ENCODE data around the gene TTC19. TPM values are rescaled to one million over a fixed set of nuclear protein-coding genes. Genes with fewer than 3 reads are reported as not detected.

Gene TTC19
- total RNA-seq, 4 donors from 2014 or later: 31.0 to 56.4 (median 41.8) TPM

DNA sequence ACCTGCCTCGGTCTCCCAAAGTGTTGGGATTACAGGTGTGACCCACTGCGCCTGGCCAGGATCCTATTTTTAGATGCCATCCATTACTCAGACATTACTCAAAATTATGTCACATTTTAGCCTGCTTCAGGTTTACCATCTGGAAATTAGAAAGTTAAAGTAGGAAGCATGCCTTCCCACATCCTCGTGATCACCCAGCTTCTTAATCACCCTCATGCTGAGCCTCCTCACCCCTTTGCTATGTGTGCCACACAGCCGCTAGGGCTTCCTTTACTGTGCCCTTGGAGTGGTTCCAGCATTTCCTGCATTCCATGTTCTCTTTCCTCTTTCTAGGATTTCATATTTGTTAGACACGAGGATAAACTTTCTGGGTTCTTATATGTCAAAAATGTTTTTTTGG, 45.4 kb upstream of the TTC19 start:
- DNase-seq (no peak), ATAC-seq (no peak)
- H3K27me3 ChIP-seq: no peaks in the 10 kb centered on the region
- in situ Hi-C loops (cut with MboI; ENCODE audit: low sequenced_read_pairs in 4 of 4): loop anchor here in 1 of 4 donors (25.0 kb wide), 1 partner anchor 108 kb away; no protein-coding TSS in a partner anchor
- intact Hi-C loops (cut with DNase I; ENCODE audit: low total_unique reads): no loop called here
- H3K9me3 ChIP-seq: no peaks in the 10 kb centered on the region
- H3K4me3 ChIP-seq: no peak overlapping the region
- H3K27ac ChIP-seq: no peak overlapping the region
- no peaks in the 10 kb centered on the region for H3K36me3 ChIP-seq
- TF ChIP-seq, protein P1, sequence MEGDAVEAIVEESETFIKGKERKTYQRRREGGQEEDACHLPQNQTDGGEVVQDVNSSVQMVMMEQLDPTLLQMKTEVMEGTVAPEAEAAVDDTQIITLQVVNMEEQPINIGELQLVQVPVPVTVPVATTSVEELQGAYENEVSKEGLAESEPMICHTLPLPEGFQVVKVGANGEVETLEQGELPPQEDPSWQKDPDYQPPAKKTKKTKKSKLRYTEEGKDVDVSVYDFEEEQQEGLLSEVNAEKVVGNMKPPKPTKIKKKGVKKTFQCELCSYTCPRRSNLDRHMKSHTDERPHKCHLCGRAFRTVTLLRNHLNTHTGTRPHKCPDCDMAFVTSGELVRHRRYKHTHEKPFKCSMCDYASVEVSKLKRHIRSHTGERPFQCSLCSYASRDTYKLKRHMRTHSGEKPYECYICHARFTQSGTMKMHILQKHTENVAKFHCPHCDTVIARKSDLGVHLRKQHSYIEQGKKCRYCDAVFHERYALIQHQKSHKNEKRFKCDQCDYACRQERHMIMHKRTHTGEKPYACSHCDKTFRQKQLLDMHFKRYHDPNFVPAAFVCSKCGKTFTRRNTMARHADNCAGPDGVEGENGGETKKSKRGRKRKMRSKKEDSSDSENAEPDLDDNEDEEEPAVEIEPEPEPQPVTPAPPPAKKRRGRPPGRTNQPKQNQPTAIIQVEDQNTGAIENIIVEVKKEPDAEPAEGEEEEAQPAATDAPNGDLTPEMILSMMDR (IDR thresholded peaks at IDR 0.05 in 4 of 5, conservative IDR thresholded peaks at IDR 0.05 in 1 of 5): no peak
- TF ChIP-seq POLR2A (IDR thresholded peaks at IDR 0.05): no peak
- no peaks in the 10 kb centered on the region for H3K4me1 ChIP-seq

DNA sequence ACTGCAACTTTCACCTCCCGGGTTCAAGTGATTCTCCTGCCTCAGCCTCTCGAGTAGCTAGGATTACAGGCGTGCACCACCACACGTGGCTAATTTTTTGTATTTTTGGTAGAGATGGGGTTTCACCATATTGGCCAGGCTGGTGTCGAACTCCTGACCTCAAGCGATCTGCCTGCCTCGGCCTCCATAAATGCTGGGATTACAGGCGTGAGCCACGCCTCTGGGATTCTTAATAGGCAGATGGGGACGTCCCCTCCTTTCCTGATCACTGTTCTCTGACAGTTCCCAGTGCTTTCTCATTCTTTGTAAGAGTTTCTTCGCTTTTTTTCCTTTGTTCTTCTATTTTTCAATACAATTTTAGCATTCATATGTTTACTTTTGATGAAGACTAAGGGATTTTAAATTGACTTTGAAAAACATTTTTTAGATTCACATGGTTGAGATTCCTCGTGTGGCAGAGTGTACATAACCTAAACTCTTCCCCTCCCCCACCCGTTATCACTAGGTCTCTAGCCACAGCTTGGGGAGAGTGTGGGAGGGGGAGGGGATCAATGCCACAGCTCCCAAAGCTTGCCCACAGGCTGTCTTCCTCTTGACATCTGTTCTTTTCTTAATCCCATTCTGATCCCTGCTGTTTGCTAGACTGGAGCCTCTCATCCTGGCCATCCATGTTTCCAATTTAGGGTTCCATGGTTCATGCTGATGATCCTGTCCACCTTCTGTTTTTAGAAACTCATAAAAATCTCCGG, 43.7 kb upstream of the TTC19 start:
- Histone ChIP-seq H3K27ac (no peak overlapping the region), H3K4me3 (no peak overlapping the region), H3K4me1 (no peaks in the 10 kb centered on the region), H3K9me3 (no peaks in the 10 kb centered on the region), H3K36me3 (no peaks in the 10 kb centered on the region), H3K27me3 (no peaks in the 10 kb centered on the region)
- no peak for DNase-seq
- intact Hi-C loops (cut with DNase I; ENCODE audit: low total_unique reads): no loop called here
- in situ Hi-C loops (cut with MboI; ENCODE audit: low sequenced_read_pairs in 4 of 4): loop anchor here in 1 of 4 donors (25.0 kb wide), 1 partner anchor 106 kb away; no protein-coding TSS in a partner anchor
- TF ChIP-seq, protein P1 (IDR thresholded peaks at IDR 0.05 in 4 of 5, conservative IDR thresholded peaks at IDR 0.05 in 1 of 5): no peak
- no peak for TF ChIP-seq POLR2A (IDR thresholded peaks at IDR 0.05)
- no peak for ATAC-seq

DNA sequence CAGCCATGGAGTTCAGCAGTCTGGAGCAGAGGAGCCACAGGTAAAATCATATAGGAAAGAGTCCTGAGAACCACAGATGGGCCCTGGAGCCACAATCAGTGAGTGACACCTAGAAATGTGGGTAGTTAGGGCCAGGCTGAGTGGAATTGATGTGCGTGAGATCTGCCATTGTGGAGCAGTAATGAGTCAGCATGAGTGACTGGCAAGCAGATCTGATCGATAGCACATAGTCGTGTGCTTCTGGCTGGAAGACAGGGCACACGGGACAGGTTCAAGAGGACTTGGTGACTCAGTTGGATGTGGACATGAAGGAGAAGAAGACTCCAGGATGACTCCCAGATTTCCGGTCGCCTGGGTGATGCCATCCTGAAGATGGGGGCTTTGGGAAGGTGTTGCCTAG, 42.4 kb upstream of the TTC19 start:
- DNase-seq (no peak), ATAC-seq (no peak)
- no peak for TF ChIP-seq POLR2A (IDR thresholded peaks at IDR 0.05)
- TF ChIP-seq, protein P1 (IDR thresholded peaks at IDR 0.05 in 4 of 5, conservative IDR thresholded peaks at IDR 0.05 in 1 of 5): no peak
- H3K9me3 ChIP-seq: no peaks in the 10 kb centered on the region
- in situ Hi-C loops (cut with MboI; ENCODE audit: low sequenced_read_pairs in 4 of 4): loop anchor here in 1 of 4 donors (25.0 kb wide), 1 partner anchor 105 kb away; no protein-coding TSS in a partner anchor
- intact Hi-C loops (cut with DNase I; ENCODE audit: low total_unique reads): no loop called here
- no peaks in the 10 kb centered on the region for H3K27me3 ChIP-seq
- H3K27ac ChIP-seq: no peak overlapping the region
- H3K4me3 ChIP-seq: no peak overlapping the region
- H3K36me3 ChIP-seq: no peaks in the 10 kb centered on the region
- no peaks in the 10 kb centered on the region for H3K4me1 ChIP-seq

DNA sequence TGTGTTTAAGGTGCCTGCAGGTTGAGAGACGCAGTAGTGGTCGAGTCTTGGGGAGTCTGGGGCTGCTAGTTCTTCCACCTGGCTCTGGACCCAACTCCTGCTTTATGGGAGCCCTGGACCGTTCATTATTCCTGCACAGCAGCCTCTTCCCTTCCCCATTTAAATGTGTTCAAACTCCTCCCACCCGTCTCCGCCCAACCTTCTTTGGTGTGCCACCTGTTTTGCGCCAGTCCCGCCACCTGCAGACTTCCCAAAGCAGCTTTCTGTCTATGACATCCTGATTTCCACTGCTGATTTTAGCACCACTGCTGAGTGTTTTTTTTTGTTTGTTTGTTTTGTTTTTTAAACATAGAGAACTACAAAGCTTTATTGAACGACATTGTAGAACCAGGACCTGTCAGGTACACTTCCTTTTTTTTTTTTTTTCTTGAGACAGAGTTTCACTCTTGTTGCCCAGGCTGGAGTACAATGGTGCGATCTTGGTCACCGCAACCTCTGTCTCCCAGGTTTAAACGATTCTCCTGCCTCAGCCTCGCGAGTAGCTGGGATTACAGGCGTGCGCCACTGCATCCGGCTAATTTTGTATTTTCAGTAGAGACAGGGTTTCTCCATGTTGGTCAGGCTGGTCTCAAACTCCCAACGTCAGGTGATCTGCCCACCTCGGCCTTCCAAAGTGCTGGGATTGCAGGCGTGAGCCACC, 41.9 kb upstream of the TTC19 start:
- DNase-seq (no peak), ATAC-seq (no peak)
- H3K4me1 ChIP-seq: no peaks in the 10 kb centered on the region
- no peaks in the 10 kb centered on the region for H3K27me3 ChIP-seq
- no peak overlapping the region for H3K4me3 ChIP-seq
- no peak for TF ChIP-seq POLR2A (IDR thresholded peaks at IDR 0.05)
- TF ChIP-seq, protein P1 (IDR thresholded peaks at IDR 0.05 in 4 of 5, conservative IDR thresholded peaks at IDR 0.05 in 1 of 5): no peak
- no peak overlapping the region for H3K27ac ChIP-seq
- in situ Hi-C loops (cut with MboI; ENCODE audit: low sequenced_read_pairs in 4 of 4): loop anchor here in 1 of 4 donors (25.0 kb wide), 1 partner anchor 105 kb away; no protein-coding TSS in a partner anchor
- H3K36me3 ChIP-seq: no peaks in the 10 kb centered on the region
- no peaks in the 10 kb centered on the region for H3K9me3 ChIP-seq
- intact Hi-C loops (cut with DNase I; ENCODE audit: low total_unique reads): no loop called here

Data from gastrocnemius medialis (tissue), 4 donors.